A549 (cell line): ENCODE measurements around the gene ST14. TPM values are rescaled to one million over a fixed set of nuclear protein-coding genes. Genes with fewer than 3 reads are reported as not detected.

ENCODE experiments used
- ATAC-seq, 2 experiments: fragments of 200-7000 bp in 1 of 2; fragments of >200 bp in 1 of 2; cut with Nextera tagmentation in 1 of 2; cut with Tn5 transposase in 1 of 2; 3 replicates each; pipeline versions ENCODE4 v1.8.0 to v1.9.1; 2018 to 2020; ENCODE audit warnings: mild to moderate bottlenecking in 1 of 2, moderate library complexity in 1 of 2
- CTCF ChIA-PET: fragments of 300-600 bp; sonication (Branson Sonifier 250); formaldehyde crosslinking; extraction: SDS; loops from one replicate; lab custom pipeline; 2021; ENCODE audit warnings: antibody characterized with exemption, inconsistent platforms; lab: Yijun Ruan, JAX
- POLR2A ChIA-PET: fragments of 350-600 bp; formaldehyde crosslinking; extraction: SDS; loops from one replicate; lab custom pipeline; 2021; ENCODE audit warnings: antibody characterized with exemption, inconsistent platforms; lab: Yijun Ruan, JAX
- DNase-seq, 2 experiments: peaks; one replicate each; pipeline versions ENCODE4 v3.0.0 to v3.0.0-alpha.2; 2011 to 2016; ENCODE audit warnings: low read depth in 1 of 2, low spot score in 1 of 2
- FAIRE-seq: peaks from 2 replicates; lab custom pipeline; 2011; peaks lifted over from hg19 to GRCh38; lab: Jason Lieb, UNC
- H3K27ac ChIP-seq, 2 experiments: fragments of >200 bp; sonication (Bioruptor Twin); formaldehyde crosslinking; 3 replicates each; pipeline ENCODE4 v1.5.1; 2016 to 2017
- H3K4me1 ChIP-seq: fragments of >200 bp; sonication (Bioruptor Twin); formaldehyde crosslinking; 3 replicates; pipeline ENCODE4 v1.6.1; 2016
- H3K4me2 ChIP-seq: fragments of >200 bp; sonication (Bioruptor Twin); formaldehyde crosslinking; 3 replicates; pipeline ENCODE4 v1.6.1; 2016
- H3K4me3 ChIP-seq: fragments of >200 bp; sonication (Bioruptor Twin); formaldehyde crosslinking; 3 replicates; pipeline ENCODE4 v1.5.1; 2016
- H3K9me3 ChIP-seq: fragments of >200 bp; sonication (Bioruptor Twin); formaldehyde crosslinking; 3 replicates; pipeline ENCODE4 v1.6.1; 2016
- BHLHE40 ChIP-seq: IDR thresholded peaks from 2 replicates; pipeline ENCODE4 v1.6.1; 2012; ENCODE audit warnings: low read depth, low read length, inconsistent platforms
- CBX2 ChIP-seq: fragments of 200-600 bp; sonication (generic); IDR thresholded peaks from 2 replicates; pipeline ENCODE4 v1.6.1; 2016; ENCODE audit warnings: low read depth, mild to moderate bottlenecking, borderline replicate concordance
- CHD2 ChIP-seq: fragments of 150-350 bp; IDR thresholded peaks from 2 replicates; pipeline ENCODE4 v1.6.1; 2014; ENCODE audit warnings: low read length; ENCODE audit not compliant: partially characterized antibody
- CHD4 ChIP-seq: fragments of 200-600 bp; sonication (generic); IDR thresholded peaks from 2 replicates; pipeline ENCODE4 v1.6.1; 2016; ENCODE audit warnings: antibody characterized with exemption, mild to moderate bottlenecking, borderline replicate concordance
- ESRRA ChIP-seq: fragments of 150-350 bp; IDR thresholded peaks from 2 replicates; pipeline ENCODE4 v1.6.1; 2014; ENCODE audit warnings: mild to moderate bottlenecking, low read length, borderline replicate concordance
- FOSB ChIP-seq: fragments of 250-450 bp; sonication (Bioruptor Pico); IDR thresholded peaks from 2 replicates; pipeline ENCODE4 v1.5.0; 2020; ENCODE audit warnings: mild to moderate bottlenecking, moderate library complexity
- HOXA7 ChIP-seq: fragments of 250-450 bp; sonication (Bioruptor Pico); IDR thresholded peaks from 2 replicates; pipeline ENCODE4 v1.5.0; 2020; ENCODE audit warnings: mild to moderate bottlenecking, moderate library complexity
- HOXB13 ChIP-seq: fragments of 250-450 bp; sonication (Bioruptor Pico); IDR thresholded peaks from 2 replicates; pipeline ENCODE4 v1.5.0; 2020; ENCODE audit warnings: low read depth, mild to moderate bottlenecking, moderate library complexity
- HOXB5 ChIP-seq: fragments of 250-450 bp; sonication (Bioruptor Pico); IDR thresholded peaks from 2 replicates; pipeline ENCODE4 v1.5.0; 2020; ENCODE audit warnings: mild to moderate bottlenecking, moderate library complexity
- MAZ ChIP-seq: fragments of 150-350 bp; IDR thresholded peaks from 2 replicates; pipeline ENCODE4 v1.6.1; 2014; ENCODE audit warnings: antibody characterized with exemption, low read depth, low read length, borderline replicate concordance
- MYC ChIP-seq: IDR thresholded peaks from 2 replicates; pipeline ENCODE4 v1.6.1; 2012; ENCODE audit warnings: mild to moderate bottlenecking, inconsistent platforms, low read length, improper control_type of control experiment, borderline replicate concordance
- NFE2L2 ChIP-seq: fragments of 150-350 bp; conservative IDR thresholded peaks from 2 replicates; pipeline ENCODE4 v1.6.1; 2014; ENCODE audit warnings: low read length
- NPAS2 ChIP-seq: fragments of 250-450 bp; sonication (Bioruptor Pico); IDR thresholded peaks from 2 replicates; pipeline ENCODE4 v1.8.0; 2022; ENCODE audit warnings: mild to moderate bottlenecking, moderate library complexity, borderline replicate concordance
- NR3C1 ChIP-seq: fragments of >200 bp; sonication (Bioruptor Twin); formaldehyde crosslinking; IDR thresholded peaks from 3 replicates; pipeline ENCODE4 v1.6.1; 2017
- POLR2AphosphoS2 ChIP-seq: conservative IDR thresholded peaks from 2 replicates; pipeline ENCODE4 v1.6.1; 2012; ENCODE audit warnings: low read length, improper control_type of control experiment, inconsistent platforms
- RCOR1 ChIP-seq: fragments of 150-350 bp; IDR thresholded peaks from 2 replicates; pipeline ENCODE4 v1.6.1; 2014; ENCODE audit warnings: antibody characterized with exemption, low read length, low read depth
- SMC3 ChIP-seq: fragments of >200 bp; sonication (Bioruptor Twin); formaldehyde crosslinking; IDR thresholded peaks from 3 replicates; pipeline ENCODE4 v1.6.1; 2018; ENCODE audit warnings: inconsistent platforms
- TFCP2L1 ChIP-seq: fragments of 250-450 bp; sonication (Bioruptor Pico); IDR thresholded peaks from 2 replicates; pipeline ENCODE4 v1.5.0; 2021; ENCODE audit warnings: mild to moderate bottlenecking
- ZC3H11A ChIP-seq: fragments of 450-650 bp; IDR thresholded peaks from 2 replicates; pipeline ENCODE4 v1.6.1; 2014; ENCODE audit warnings: antibody characterized with exemption, mild to moderate bottlenecking
- WGBS: methylation state at CpG from one replicate; pipeline ENCODE4 v1.1.6; 2017; ENCODE audit errors: missing lambda C conversion rate; 5-methylcytosine and 5-hydroxymethylcytosine counted together
- polyA plus RNA-seq, 4 experiments: library from polyadenylated mRNA; depleted of rRNA in 3 of 4; stranded (reverse); fragments of >200 nt; fragmentation: RNase III in 1 of 4; extraction: RNeasy Plus Mini Kit Qiagen cat#74134 plus additional on column Dnase treatment in 1 of 4; gene quantifications; 2 replicates in 3 of 4; 3 replicates in 1 of 4; pipeline ENCODE4 v1.2.3, GENCODE V29; 2011 to 2017
- TF ChIP-seq, protein P1 (sequence below): fragments of 150-350 bp; IDR thresholded peaks from 2 replicates; pipeline ENCODE4 v1.6.1; 2014; ENCODE audit warnings: low read depth, mild to moderate bottlenecking, low read length
- TF ChIP-seq, protein P2 (sequence below): fragments of 250-450 bp; sonication (Bioruptor Pico); IDR thresholded peaks from 2 replicates; pipeline ENCODE4 v1.5.0; 2021; ENCODE audit warnings: mild to moderate bottlenecking, moderate library complexity, borderline replicate concordance
- TF ChIP-seq, protein P3 (sequence below): fragments of >200 bp; sonication (Bioruptor Twin); formaldehyde crosslinking; IDR thresholded peaks from 3 replicates; pipeline ENCODE4 v1.5.1; 2016
- TF ChIP-seq, protein P4 (sequence below): fragments of >200 bp; sonication (Bioruptor Twin); formaldehyde crosslinking; IDR thresholded peaks from 3 replicates; pipeline ENCODE4 v1.6.1; 2016
- TF ChIP-seq, protein P5 (sequence below): IDR thresholded peaks from 2 replicates; pipeline ENCODE4 v1.6.1; 2012

ST14 gene
- polyA plus RNA-seq, 2 of the 4 experiments (the other 2 are of a cell fraction): 0.05 to 0.17 TPM

DNA sequence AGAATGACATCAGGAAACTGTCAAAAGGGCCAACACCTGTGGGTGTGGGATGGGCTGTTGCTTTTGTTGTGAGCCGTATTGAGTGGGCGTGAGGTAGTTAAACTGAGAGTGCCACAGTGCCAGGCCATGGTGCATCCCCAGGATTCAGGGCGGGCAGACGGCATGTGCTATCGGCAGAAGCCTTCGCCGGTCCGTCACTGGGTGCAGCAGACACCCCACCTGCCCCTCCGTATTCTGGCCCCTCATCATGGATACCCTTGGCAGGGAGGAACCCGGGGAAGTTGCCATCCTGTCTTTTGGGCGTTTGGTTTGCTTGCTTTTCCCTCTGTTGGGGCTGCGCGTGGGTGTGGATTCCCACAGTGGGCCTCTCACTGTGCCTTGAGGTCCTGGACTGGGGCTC is 27.5 kb downstream of the ST14 start:
- Histone ChIP-seq H3K4me3 (no peak overlapping the region), H3K27ac (no peak overlapping the region), H3K4me2 (no peak overlapping the region), H3K4me1 (peaks cover 3% of the 10 kb centered on the region), H3K9me3 (no peaks in the 10 kb centered on the region)
- WGBS: 84% methylated on average over 11 of the region's 13 CpGs
- no peak for ATAC-seq
- ChIA-PET POLR2A (no interaction called here), CTCF (no interaction called here)
- TF ChIP-seq TFCP2L1 (CRISPR knock-in tag): no peak
- TF ChIP-seq ZC3H11A: no peak
- TF ChIP-seq, protein P1, sequence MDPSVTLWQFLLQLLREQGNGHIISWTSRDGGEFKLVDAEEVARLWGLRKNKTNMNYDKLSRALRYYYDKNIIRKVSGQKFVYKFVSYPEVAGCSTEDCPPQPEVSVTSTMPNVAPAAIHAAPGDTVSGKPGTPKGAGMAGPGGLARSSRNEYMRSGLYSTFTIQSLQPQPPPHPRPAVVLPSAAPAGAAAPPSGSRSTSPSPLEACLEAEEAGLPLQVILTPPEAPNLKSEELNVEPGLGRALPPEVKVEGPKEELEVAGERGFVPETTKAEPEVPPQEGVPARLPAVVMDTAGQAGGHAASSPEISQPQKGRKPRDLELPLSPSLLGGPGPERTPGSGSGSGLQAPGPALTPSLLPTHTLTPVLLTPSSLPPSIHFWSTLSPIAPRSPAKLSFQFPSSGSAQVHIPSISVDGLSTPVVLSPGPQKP: no peak
- TF ChIP-seq, protein P2, sequence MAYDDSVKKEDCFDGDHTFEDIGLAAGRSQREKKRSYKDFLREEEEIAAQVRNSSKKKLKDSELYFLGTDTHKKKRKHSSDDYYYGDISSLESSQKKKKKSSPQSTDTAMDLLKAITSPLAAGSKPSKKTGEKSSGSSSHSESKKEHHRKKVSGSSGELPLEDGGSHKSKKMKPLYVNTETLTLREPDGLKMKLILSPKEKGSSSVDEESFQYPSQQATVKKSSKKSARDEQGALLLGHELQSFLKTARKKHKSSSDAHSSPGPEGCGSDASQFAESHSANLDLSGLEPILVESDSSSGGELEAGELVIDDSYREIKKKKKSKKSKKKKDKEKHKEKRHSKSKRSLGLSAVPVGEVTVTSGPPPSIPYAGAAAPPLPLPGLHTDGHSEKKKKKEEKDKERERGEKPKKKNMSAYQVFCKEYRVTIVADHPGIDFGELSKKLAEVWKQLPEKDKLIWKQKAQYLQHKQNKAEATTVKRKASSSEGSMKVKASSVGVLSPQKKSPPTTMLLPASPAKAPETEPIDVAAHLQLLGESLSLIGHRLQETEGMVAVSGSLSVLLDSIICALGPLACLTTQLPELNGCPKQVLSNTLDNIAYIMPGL (CRISPR knock-in tag): no peak
- no peak for TF ChIP-seq CHD2
- no peak for TF ChIP-seq HOXA7 (CRISPR knock-in tag)
- TF ChIP-seq CHD4: no peak
- TF ChIP-seq NPAS2 (CRISPR knock-in tag): no peak
- TF ChIP-seq BHLHE40: no peak
- TF ChIP-seq, protein P3, sequence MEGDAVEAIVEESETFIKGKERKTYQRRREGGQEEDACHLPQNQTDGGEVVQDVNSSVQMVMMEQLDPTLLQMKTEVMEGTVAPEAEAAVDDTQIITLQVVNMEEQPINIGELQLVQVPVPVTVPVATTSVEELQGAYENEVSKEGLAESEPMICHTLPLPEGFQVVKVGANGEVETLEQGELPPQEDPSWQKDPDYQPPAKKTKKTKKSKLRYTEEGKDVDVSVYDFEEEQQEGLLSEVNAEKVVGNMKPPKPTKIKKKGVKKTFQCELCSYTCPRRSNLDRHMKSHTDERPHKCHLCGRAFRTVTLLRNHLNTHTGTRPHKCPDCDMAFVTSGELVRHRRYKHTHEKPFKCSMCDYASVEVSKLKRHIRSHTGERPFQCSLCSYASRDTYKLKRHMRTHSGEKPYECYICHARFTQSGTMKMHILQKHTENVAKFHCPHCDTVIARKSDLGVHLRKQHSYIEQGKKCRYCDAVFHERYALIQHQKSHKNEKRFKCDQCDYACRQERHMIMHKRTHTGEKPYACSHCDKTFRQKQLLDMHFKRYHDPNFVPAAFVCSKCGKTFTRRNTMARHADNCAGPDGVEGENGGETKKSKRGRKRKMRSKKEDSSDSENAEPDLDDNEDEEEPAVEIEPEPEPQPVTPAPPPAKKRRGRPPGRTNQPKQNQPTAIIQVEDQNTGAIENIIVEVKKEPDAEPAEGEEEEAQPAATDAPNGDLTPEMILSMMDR: no peak
- TF ChIP-seq NFE2L2: no peak
- TF ChIP-seq SMC3: no peak
- TF ChIP-seq, protein P4, sequence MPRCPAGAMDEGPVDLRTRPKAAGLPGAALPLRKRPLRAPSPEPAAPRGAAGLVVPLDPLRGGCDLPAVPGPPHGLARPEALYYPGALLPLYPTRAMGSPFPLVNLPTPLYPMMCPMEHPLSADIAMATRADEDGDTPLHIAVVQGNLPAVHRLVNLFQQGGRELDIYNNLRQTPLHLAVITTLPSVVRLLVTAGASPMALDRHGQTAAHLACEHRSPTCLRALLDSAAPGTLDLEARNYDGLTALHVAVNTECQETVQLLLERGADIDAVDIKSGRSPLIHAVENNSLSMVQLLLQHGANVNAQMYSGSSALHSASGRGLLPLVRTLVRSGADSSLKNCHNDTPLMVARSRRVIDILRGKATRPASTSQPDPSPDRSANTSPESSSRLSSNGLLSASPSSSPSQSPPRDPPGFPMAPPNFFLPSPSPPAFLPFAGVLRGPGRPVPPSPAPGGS: no peak
- TF ChIP-seq HOXB5: no peak
- TF ChIP-seq, protein P5, sequence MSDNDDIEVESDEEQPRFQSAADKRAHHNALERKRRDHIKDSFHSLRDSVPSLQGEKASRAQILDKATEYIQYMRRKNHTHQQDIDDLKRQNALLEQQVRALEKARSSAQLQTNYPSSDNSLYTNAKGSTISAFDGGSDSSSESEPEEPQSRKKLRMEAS: no peak
- TF ChIP-seq HOXB13 (CRISPR knock-in tag): no peak
- no peak for TF ChIP-seq RCOR1
- no peak for TF ChIP-seq MAZ
- TF ChIP-seq FOSB: no peak
- TF ChIP-seq, all 56 proteins: peak for 0
- no peak for FAIRE-seq
- DNase-seq: no peak

DNA sequence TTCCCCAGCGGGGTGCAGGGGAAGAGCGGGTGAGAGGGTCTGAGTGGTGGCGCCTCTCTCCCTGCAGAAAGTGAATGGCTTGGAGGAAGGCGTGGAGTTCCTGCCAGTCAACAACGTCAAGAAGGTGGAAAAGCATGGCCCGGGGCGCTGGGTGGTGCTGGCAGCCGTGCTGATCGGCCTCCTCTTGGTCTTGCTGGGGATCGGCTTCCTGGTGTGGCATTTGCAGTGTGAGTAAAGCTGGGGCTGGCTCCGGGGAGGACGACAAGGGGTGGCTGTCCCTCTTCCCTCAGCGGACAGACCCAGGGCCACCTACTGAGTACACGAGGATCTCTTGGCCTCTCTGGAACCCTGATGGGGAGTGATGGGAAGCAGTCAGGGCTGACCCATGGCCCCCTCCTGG is 28.5 kb downstream of the ST14 start:
- POLR2A ChIA-PET: no interaction called here
- no peak for DNase-seq
- no peaks in the 10 kb centered on the region for H3K9me3 ChIP-seq
- no peak for TF ChIP-seq ESRRA
- TF ChIP-seq POLR2AphosphoS2: no peak
- TF ChIP-seq CBX2: no peak
- no peak for TF ChIP-seq NR3C1
- no peak for TF ChIP-seq MYC
- TF ChIP-seq, all 56 proteins: peak for 0
- FAIRE-seq (no peak), ATAC-seq (no peak)
- WGBS: 83% methylated on average over 7 of the region's 14 CpGs
- Histone ChIP-seq H3K4me2 (no peak overlapping the region), H3K27ac (no peak overlapping the region), H3K4me1 (no peaks in the 10 kb centered on the region), H3K4me3 (no peak overlapping the region)
- CTCF ChIA-PET: interaction anchor here (1.0 kb wide), 1 partner anchor 8 kb away, joined by 3 read pairs; no protein-coding TSS in a partner anchor
